GM19455 (cell line): ENCODE results near the gene IFNA8.
"Not testable (repeated sequence)": the region's sequence is repeated elsewhere in the genome, so short reads cannot be mapped to it uniquely, and the experiment has no call there.

Experiments
- ATAC-seq: cut with Tn5 transposase; IDR thresholded peaks from one replicate; pipeline ENCODE4 v1.9.1; 2021; ENCODE audit not compliant: unreplicated experiment

Gene IFNA8

DNA sequence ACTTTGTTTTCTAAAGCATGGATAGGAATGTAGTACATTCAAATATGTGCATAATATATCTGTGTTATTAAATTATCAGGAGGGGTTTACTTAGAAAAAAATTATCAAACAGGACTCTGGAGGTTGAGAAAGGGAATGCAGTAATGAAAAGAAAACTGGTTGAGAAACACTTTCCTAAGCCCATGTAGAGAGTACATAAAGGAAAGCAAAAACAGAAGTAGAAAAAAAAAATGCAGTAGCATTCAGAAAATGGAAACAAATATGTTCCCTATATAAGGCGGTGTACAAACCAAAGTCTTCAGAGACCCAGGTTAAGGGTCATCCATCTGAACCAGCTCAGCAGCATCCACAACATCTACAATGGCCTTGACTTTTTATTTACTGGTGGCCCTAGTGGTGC lies at the start of gene IFNA8:
Gene IFNA8, plus strand, starts transcription at position 301 of the 400 bp plus-strand sequence. Its CDS starts 60 bp downstream, at position 361.
- no peak for ATAC-seq

DNA sequence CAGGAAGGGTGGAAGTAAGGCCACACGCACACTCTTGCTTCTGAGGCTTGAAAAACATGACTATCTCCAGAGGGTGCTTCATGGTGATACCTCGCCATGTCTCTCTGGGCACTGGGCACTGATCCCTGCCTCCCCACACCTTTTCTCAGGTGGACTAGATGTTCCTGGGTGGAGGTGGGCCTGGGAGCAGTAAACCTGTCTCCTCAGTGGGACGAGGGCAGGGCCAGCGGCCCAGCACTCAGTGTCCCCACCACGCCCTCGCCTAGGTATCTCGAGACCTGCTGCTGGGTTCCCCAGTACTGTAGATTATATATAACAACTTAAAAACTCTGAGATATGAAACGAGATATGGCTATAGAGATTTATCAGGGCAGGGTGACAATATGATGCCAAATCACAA lies 46.6 kb upstream of the IFNA8 start:
- no peak for ATAC-seq

- peak; percentile 79 for ATAC-seq
Observed at GRCh38 chr9:21367169-21367568, 41.7 kb upstream of the IFNA8 start.

GRCh38 chr9:21367957-21368356 lies 41.0 kb upstream of the IFNA8 start, which contains the start of gene IFNA13:
Gene IFNA13, minus strand, starts transcription at chr9:21368057. Its CDS starts 47 bp downstream, at chr9:21368010.
- no peak for ATAC-seq

GRCh38 chr9:21371467-21371866 lies 37.5 kb upstream of the IFNA8 start:
- ATAC-seq = not testable (repeated sequence)

GRCh38 chr9:21381448-21382339 lies 27.2 kb upstream of the IFNA8 start:
- ATAC-seq = peak; percentile 99

DNA sequence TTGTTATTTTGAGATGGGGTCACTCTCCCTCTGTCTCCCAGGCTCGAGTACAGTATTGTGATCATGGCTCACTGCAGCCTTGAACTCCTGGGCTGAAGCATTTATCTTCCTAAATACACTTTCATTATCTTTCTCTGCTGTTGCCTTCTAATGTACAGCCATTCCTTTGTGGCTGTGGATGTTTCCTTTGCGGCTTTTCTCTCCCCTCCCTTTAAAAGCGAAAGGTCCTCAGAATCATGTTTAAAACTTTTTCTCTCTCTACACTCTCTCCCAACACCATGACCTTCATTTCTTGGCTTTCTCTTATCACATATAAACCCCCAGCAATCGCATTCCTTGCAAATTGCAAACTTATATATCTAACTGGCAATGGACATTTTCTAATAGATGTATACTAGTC lies 25.3 kb upstream of the IFNA8 start:
- no peak for ATAC-seq

DNA sequence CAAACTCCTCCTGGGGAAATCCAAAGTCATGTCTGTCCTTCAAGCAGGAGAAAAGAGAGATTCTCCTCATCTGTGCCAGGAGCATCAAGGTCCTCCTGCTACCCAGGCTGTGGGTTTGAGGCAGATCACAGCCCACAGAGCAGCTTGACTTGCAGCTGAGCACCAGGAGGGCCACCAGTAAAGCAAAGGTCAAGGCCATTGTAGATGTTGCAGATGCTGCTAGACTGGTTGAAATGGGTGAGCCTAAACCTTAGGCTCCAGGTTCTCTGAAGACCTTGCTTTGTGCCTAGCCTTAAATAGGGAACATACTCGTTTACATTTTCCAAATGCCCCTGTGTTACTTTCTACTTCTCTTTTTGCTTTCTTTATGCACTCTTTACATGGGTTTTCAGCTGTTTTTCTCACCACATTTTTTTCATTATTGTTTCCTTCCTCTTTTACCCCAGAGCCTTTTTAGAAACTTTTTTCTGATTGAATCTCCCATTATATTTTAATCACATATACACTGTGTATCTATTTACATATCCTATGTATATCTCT lies 23.7 kb upstream of the IFNA8 start, which contains the start of gene IFNA2:
Gene IFNA2, minus strand, starts transcription at position 268 of the 540 bp plus-strand sequence. Its CDS starts 69 bp downstream, at position 199.
- no peak for ATAC-seq

GRCh38 chr9:21392270-21392669 lies 16.6 kb upstream of the IFNA8 start:
- no peak for ATAC-seq

DNA sequence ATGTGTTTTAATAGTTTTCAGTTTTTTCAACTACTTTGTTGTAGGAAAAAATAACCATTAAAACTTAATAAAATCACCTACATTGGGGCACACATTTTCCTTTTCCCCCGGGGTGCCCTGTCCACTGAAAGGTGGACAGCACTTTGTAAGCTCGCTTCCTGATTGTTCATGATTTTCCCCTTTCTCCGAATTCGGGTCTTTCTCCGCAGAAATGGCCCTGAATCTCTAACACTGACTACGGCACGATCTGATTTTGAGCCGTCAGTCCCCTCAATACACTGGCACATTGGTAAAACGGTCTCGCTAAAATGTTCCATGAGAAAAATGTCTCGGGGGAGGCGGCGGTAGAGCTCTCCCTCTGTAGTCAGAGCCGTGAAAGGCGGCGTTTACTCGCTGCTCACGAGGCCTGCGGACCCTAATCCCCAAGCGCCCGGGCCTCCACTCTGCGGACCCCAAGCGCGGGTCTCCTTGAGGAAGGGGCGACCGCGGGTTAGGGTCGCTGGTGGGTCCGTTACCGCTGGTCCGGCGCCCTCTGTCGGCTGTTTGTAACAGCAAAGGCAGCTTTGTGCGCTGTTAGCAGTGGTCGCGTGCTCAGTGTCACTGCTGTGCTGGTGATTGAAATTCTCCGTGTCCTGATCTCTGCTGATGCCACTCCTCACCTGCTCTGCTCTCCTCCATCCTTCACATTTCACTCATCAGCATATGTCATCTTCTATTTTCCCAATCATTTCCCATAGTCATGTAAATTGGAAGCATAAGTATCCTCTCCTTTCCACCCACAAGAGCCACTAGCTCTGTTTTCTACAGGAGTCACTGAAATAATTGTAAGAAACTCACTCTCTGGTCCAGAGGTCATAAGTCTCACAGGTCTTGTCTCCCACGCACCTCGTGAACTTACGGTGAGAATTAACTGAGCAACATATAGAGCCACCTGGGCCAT lies 12.9 kb upstream of the IFNA8 start:
- ATAC-seq = peak; percentile 80

DNA sequence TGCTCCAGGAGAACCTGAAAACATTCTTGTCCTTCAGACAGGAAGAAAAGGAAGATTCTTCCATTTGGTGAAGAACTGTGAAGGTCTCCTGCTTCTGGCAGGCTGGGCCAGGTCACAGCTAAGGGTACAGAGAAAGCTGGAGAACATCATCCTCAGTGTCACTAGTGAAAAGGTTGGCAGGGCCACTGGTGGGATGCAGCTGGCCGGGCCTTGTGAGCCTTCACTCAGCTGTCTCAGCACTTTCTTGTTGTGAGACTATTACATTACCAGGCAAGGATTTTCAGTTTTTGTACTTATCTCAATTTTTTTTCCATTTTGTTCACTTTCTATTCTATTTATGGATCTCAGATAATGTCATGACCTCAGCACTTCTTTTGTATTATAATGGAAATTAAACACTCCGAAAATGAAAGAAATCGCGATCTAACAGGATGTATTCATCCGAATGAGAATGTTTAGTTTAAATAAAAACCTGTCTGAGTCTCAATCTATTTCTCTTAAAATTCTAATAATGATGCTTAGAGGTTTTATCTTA lies 9.9 kb upstream of the IFNA8 start:
- no peak for ATAC-seq

DNA sequence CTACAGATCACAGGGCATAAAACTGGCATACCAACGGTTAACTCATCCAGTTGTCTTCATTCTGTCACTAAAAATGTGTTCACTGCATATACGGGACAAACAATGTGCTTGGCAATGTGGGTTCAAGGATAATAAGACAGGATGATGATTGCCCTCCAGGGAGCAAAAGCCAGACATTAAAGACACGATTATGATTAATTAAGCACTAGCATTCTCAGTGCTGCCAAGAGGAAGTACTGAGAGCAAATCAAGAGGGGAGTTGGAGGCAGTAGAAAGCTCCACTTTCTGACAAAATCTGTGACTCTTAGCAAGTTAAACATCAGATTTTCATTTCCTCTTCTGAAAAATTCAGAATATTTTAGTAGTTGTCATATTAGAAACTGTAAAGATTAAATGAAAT lies 9.0 kb upstream of the IFNA8 start:
- no peak for ATAC-seq

- no peak for ATAC-seq
Observed at GRCh38 chr9:21402386-21403251, 6.3 kb upstream of the IFNA8 start.

DNA sequence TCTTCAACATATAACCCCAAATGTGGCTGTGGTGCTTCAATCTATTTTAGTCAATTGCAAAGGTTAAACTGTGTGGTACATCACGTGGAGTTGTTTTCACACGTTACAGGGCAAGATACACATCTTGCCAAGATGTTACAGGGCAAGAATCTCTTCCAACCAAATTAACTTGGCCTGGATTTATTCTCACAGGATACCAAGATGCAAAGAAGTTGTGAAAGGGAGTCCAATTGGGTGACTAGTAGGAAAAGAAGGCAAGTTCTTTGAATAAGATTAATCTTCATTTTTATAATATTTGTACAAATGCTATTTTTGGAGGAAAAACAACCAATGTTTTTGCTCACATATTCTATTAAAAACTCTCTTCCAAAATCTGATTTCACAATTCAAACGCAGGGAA lies 4.8 kb upstream of the IFNA8 start:
- no peak for ATAC-seq

DNA sequence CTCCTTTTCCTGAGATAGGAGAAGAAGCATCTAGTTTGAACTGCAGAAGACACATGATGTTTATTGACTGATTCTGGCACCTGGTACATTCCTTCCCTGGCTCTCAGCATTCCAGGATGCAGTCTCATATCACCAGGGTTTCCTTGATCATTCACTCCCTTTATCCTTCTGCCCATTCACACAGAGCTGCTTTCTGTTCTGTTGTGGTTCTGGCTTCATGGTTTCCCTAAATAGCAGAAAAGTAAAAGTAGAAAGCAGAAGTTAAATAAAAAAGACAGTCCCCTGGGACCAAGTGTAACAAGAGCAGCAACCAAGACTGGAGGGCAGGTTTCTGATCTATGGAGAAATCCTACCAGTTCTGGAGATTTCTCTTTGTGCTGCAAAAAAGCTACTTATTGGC lies 3.2 kb downstream of the IFNA8 start:
- ATAC-seq = no peak

- ATAC-seq = no peak
Observed at GRCh38 chr9:21413151-21413550, 4.2 kb downstream of the IFNA8 start.

DNA sequence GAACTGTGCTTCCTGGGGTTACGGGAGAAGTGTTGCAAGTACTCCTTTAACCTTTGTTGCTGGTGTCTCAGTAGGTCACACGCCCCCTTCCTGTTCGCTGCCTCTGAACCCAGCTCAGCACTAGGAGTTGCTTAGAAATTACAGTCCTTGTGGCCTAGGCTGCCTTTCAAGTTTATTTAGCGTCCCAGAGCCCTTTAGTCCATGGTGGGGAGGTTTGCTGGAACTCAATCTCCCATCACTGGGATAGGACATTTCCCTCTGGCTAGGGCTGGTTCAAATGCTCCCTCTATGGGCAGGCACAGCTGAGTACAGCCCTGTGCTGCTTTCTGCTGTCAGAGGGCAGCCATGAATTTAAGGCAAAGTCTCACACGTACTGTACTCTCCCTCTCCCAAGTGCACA lies 4.7 kb downstream of the IFNA8 start:
- no peak for ATAC-seq

GRCh38 chr9:21414220-21414940 lies 5.5 kb downstream of the IFNA8 start:
- no peak for ATAC-seq

GRCh38 chr9:21415493-21416267 lies 6.8 kb downstream of the IFNA8 start:
- ATAC-seq = no peak
